GM21447 (cell line): ENCODE results near the gene NCAM2.

Experiments
- ATAC-seq: cut with Tn5 transposase; IDR thresholded peaks from one replicate; pipeline ENCODE4 v1.9.1; 2021; ENCODE audit not compliant: unreplicated experiment

The NCAM2 gene

DNA sequence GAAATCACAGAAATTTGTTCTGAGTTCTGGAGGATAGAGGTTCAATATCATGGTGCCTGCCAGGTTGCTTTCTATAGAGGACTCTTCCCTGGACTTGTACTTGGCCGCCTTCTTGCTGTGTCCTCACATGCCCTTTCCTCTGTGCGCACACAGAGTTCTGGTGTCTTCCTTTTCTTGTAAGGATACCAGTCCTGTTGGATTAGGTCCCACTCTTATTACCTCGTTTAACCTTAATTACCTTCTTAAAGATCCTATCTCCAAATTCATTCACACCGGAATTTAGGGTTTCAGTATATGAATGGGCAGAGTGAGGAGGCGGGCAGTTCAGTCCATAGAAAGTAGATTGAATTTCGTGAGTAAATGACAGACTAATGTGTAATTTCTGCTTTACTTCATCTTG is 413.9 kb downstream of the NCAM2 start:
- no peak for ATAC-seq

DNA sequence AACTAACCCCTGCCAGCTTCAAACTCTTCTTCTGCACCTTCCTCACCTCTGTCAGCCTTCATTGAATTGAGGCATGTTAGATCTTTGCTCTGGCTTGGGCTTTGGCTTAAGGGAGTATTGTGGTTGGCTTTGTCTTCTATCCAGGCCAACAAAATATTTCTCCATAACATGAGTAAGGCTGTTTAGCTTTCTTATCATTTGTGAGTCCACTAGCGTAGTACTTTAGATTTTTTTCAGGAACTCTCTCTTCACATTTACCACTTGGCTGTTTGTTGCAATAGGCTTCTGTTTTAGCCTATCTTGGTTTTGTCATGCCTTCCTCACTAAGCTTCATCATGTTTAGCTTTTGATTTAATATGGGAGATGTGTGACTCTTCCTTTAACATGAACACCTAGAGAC is 417.5 kb downstream of the NCAM2 start:
- ATAC-seq, result no peak

DNA sequence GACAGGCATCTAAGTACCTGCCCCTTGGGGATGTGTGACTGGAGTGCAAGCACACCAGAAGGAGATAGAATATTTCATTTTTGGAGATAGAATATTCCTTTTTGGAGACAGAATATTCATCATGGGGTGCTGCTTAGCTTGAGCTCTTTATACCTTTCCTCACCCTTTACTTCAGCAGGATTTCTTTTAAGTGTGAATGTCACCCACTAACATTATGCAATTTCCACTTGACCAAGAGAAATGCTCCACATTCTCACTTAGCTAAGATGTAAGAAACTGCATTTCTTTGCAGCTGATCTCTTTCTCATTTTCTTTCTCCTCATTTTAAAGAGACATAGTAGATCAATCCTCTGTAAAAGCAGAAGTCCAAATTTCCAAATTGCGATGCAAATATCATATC is 436.7 kb downstream of the NCAM2 start:
- no peak for ATAC-seq

DNA sequence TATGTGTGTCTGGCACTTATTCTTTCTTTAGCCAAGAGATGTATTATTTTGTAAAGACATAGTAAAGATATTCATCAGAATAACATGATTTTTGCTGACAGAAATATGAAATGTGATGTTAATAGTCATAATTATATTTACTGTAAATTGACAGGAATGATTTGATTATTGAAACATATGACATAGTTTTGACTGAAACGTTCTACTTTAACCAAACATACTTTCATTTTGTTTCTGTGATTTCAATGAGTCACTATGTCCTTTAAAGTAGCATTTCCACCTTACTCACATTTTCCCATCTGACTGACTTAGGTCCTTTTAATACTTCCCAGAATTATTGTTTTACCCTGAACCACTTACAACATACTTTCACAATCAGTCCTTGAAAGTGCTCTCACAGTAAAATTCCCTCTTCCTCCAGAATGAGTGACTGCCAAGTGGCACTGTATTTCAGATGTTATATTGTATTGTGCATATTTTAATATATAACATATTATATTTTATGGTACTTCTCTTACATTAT is 437.9 kb downstream of the NCAM2 start:
- ATAC-seq, result no peak

DNA sequence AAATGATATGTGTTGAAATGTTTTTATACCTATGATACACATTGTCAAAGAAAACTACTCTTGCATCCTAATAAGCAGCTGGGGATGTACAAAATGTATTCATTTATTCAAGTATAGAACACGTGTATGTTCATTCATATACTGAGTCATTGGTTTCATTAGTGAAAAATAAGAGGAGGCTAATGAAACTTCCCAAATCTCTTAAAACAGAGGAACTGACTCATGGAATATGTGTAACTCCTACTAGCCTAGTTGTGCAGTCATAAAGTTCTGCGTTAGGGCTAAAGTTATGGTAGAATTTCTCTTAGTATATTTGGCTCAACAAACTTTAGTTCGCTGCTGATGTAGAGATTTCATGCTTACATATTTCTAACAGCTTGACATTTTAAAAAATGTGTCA is 441.6 kb downstream of the NCAM2 start:
- ATAC-seq, result no peak

DNA sequence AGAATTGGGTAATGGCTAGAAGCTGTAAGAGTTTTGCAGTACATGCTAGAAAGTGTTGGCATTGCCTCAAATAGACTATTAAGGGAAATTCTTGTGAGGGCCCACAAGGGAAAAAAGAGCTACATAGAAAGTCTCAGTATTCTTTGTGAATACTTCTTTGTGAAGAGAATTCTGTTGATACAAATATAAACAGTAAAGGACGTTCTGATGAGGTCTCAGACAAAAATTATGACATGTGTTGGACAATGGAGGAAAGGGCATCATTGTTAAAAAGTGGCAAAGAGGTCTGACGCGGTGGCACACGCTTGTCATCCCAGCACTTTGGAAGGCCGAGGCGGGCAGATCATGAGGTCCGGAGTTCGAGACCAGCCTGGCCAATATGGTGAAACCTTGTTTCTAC is 458.9 kb downstream of the NCAM2 start:
- ATAC-seq, result no peak

DNA sequence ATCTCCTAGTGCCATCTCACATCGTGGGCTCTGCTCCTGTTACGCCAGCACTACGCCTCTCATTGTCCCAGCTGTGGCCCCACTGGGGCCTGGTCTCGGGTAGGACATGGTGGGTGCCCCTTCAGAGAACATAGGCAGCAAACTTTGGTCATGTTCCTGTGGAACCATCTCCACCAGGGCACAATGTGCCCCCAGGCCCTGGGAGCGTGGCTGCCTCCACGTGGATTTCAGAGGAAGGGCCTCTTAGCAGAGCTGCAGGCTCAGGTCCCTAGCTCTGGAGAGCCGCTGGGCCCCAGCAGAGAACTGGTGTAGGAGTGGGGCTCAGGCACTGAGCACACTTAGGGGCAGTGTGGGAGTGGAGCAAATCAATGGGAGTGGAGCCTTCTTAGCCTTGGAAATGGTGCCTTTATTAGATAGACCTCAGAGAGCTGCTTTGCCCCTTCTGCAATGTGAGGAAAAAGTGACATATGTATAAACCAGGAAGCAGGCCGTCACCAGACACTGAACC is 460.0 kb downstream of the NCAM2 start:
- no peak for ATAC-seq

DNA sequence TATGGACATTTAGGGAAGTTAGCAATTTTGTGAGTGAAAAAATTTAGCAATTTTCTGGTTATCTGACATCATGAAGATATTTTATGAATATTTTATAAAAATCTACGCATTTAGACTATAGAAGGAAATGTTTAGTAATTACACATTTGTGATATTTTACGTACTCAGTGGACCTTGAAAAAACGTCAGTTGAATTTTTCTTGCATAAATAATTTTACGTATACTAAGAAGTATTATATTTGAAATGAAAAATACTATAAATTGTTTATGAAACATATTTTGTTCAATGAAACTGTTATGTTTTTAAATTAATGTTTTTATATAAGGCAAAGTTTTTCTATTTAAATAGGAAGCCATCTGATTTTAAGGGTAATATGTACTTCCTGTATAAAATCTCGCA is 462.8 kb downstream of the NCAM2 start:
- no peak for ATAC-seq

DNA sequence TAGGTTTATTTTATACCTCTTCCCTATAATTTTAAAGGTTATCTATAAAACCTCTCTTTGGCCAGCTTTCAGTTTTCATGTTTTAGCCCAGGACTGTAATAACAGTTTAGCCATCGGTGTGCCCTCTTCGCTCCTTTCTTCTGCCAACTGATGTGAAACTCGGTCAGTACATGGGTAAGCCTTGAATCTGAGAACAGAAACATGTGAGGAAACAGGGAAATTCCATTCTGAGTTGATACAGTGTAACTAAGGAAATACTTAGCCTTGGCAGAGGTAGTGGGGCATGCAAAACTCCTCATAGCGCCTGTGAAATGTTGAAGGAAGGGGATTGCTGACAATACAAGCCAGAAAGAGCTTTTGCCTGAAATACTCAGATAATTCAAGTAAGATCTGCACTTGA is 465.2 kb downstream of the NCAM2 start:
- ATAC-seq, result no peak

DNA sequence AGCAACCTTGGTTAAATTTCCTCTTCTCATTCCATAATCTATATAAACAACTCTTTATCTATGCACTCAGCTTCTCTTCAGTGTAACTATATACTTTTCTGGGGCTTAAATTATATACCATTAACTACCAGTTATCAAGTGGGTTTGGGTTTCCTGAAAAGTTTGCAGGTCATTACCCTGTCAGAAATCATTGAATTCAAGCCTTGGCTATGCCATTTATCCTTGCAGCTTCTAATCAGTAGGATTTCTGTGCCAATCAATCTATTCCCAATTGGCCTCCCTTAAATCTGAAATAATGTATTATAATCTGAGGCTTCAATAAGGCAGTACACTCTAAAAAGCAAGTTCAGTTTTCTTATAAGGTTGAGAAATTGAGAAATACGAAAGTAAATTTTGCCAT is 466.5 kb downstream of the NCAM2 start:
- ATAC-seq, result no peak

DNA sequence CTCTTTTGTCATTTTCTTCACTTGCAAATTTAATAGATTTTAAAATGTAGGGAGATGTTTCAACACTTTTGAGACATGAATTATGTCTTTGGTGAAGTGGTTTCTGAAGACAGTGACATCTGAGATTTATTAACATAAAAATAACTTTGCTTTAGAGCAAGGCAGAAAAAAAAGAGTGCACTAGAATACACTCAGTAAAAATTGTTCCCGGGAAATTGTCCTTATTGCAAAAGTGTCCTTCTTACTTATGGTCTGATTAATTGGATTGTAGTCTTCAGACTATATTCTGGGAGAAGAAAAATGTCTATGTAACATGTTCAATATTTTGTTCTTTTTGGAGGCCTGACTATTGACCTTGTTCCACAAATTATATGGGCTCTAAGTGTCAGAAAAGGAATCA is 468.5 kb downstream of the NCAM2 start:
- no peak for ATAC-seq

DNA sequence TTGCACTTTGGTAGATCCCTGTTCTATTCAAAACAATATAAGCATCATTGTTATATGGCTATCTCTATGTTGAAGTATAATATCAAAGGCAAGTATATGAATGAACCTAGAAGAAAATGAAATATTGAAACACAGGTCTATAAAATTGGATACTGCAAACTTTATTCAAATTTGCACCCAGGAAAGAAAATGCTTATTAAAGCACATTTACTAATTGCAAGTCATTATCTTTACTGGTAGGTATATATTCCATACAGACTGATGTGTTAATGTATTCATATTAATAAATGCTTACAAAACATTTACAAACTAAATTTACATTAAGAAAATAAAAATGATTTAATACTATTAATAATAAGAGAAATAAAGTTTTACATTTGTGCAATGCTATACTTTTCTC is 469.8 kb downstream of the NCAM2 start:
- no peak for ATAC-seq

DNA sequence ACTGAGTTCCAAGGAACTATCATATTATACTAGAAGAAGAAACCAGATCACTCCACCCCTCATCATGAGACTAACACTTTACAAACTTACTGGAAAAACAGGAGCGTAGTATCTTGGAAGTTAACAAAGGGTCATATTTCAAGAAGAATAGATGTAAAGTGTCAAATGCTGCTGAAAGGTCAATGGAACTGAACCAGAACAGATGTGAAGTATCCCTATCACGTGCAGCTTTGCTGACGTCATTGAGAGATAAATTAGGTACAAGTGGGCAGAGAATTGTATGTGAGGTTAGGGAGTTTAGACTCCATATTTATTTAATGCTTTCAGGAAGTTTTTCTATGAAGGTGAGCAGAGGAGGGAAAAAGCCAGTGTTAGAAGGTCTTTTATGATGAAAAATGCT is 483.0 kb downstream of the NCAM2 start:
- no peak for ATAC-seq

DNA sequence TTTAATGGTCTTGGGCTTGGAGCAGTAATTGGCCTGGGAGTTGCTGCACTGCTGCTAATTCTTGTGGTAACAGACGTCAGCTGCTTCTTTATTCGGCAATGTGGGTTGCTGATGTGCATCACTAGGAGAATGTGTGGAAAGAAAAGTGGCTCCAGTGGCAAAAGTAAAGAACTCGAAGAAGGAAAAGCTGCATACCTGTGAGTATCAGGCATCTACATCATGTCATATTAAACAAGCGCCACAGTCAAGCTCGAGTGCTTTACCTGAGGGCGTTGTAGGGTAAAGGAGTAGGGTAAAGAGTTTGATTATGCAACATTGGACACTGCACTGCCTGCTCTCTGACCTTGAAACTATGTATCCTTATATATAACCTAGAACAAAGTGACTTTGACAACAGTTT is 510.6 kb downstream of the NCAM2 start:
- no peak for ATAC-seq

DNA sequence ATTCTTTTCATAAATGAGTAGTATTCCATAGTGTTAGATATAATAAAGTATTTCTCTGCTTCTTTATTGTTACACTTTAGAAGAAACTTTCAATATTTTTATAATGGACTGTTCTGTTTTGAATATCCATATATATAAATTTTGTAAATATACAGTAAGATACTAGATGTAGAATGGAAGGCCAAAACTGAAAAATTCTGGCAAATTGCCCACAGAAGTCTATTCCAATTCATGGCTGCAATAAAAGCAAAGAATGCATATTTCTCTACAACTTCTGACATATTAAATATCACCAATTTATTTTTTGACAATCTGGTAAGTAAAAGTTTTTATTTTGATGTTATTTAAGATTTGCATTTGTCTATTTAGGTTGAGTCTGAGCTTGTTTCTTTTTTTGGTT is 532.5 kb downstream of the NCAM2 start:
- no peak for ATAC-seq

DNA sequence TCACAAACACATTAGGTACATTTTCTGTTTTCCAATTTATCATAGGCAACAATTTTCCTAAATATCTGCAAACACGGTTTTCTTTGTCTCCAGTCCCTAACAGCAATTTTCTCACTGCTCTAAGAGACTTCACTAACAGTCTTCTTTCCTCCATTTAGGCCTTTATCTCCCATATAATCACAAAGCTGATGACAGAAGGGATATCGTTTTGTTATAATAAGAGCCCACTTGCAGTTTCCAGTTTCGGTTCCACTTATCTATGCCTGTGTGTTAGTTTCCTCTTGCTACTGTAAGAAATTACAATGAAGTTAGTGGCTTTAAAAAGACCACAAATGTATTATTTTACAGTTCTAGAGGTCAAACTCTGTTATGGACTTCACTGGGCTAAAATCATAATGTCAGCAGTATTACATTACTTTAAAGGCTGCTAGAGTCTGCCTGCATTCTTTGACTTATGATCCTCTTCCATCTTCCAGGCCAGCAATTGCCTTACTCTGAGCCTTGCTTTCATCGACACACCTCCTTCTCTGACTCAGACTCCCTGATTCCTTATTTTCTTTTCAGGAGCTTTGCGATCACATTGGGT is 549.3 kb downstream of the NCAM2 start:
- no peak for ATAC-seq

DNA sequence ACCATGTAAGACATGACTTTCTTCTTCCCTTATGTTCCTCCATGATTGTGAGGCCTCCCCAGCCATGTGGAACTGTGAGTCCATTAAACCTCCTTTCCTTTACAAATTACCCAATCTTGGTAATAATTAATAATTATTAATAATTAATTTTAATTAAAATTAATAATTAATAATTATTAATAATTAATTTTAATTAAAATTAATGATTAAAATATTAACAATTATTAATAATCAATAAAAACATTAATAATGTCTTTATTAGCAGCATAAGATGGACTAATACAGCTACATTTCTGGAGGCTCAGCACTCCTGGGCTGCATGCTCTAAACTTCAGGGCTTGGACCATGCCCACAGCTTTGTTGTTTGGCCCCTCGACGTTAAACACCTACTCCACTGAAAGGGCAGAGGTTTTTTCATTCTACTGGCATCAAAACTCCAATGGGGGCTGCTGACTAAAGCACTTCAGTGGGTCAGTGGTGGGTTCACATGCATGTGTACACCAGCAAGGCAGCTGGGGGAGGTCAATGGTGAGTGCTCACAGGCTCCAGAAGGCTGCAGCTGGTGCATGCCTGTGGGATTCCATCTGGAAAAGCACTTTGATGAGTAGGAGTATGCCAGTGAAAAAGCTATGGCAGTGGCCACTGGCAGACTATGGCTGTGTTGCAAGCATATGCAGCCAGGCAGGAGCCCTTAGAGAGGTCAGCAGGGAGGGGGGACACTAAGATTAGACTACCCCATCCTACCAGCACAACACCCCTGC is 561.3 kb downstream of the NCAM2 start:
- ATAC-seq, result no peak
